Neural progenitor cell (in vitro differentiated cells): ENCODE measurements around the gene LRFN4.

Experiments
- EZH2 ChIP-seq: fragments of 200-600 bp; sonication (generic); IDR thresholded peaks from 2 replicates; pipeline ENCODE4 v1.6.1; 2017; ENCODE audit warnings: antibody characterized with exemption, mild to moderate bottlenecking, moderate library complexity
- TF ChIP-seq, protein P1 (sequence below): fragments of 200-600 bp; sonication (generic); IDR thresholded peaks from 2 replicates; pipeline ENCODE4 v1.5.1; 2017; ENCODE audit warnings: antibody characterized with exemption, mild to moderate bottlenecking

DNA sequence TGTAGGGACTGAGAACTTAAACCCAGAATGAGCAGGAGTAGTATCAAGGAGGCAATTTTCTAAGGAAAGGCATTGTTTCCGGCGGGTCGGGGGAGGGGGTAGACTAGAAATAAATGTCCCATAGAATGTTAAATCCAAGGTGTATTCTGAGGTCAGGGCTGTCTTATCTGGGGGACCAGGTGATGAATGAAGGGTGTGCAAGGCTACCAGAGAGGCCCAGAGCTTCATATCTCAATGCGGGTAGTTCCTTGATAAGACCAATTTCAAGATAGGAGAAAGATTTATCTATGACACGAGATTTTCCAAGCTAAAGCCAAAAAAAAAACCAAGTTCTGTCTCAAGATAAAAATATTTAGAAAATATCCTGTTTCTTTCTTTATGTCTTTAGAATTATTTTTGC, 21.9 kb upstream of the LRFN4 start:
- TF ChIP-seq EZH2 = no peak
- TF ChIP-seq, protein P1, sequence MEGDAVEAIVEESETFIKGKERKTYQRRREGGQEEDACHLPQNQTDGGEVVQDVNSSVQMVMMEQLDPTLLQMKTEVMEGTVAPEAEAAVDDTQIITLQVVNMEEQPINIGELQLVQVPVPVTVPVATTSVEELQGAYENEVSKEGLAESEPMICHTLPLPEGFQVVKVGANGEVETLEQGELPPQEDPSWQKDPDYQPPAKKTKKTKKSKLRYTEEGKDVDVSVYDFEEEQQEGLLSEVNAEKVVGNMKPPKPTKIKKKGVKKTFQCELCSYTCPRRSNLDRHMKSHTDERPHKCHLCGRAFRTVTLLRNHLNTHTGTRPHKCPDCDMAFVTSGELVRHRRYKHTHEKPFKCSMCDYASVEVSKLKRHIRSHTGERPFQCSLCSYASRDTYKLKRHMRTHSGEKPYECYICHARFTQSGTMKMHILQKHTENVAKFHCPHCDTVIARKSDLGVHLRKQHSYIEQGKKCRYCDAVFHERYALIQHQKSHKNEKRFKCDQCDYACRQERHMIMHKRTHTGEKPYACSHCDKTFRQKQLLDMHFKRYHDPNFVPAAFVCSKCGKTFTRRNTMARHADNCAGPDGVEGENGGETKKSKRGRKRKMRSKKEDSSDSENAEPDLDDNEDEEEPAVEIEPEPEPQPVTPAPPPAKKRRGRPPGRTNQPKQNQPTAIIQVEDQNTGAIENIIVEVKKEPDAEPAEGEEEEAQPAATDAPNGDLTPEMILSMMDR = no peak
